ENCODE results near the gene ALKBH4. TPM values are rescaled to one million over a fixed set of nuclear protein-coding genes. Genes with fewer than 3 reads are reported as not detected.
A peak's percentile ranks its signal among the peaks of the same experiment; 100 is the strongest.

ALKBH4 gene
- total and polyA plus RNA-seq, 2 of the 4 experiments (the other 2 are of a cell fraction): 6.1 to 7.4 TPM

GRCh38 chr7:102453319-102453718 is 11.3 kb downstream of the ALKBH4 start:
- Histone ChIP-seq H4K20me1 (ENCODE audit: insufficient read depth, low read length) (peaks cover 12% of the 10 kb centered on the region), H3K79me1 (ENCODE audit: low read depth in 1 of 2, low read length in 2 of 2) (peaks cover 0 to 18% of the 10 kb centered on the region in 2 experiments; a peak in 1 of 4 replicates), H4K5ac (ENCODE audit: low read depth, low read length) (no peak overlapping the region), H3K14ac (replicated peaks; ENCODE audit: low read depth, low read length) (no peak overlapping the region), H3K27ac (ENCODE audit: insufficient read depth, low read length) (no peak overlapping the region), H4K91ac (ENCODE audit: insufficient read depth, low read depth, low read length) (no peak overlapping the region), H3K9me3 (ENCODE audit: control insufficient read depth, insufficient read depth, low read length) (no peaks in the 10 kb centered on the region), H3K36me3 (ENCODE audit: control insufficient read depth, insufficient read depth, low read length) (peaks cover 17% of the 10 kb centered on the region), H2AFZ (replicated peaks; ENCODE audit: low read length, poor library complexity) (no peak overlapping the region), H4K8ac (ENCODE audit: low read depth in 2 of 2, low read length in 2 of 2) (no peak overlapping the region), H2AK5ac (ENCODE audit: low read depth, low read length) (no peak overlapping the region), H3K4me1 (ENCODE audit: control insufficient read depth, insufficient read depth, low read length) (peaks cover 8% of the 10 kb centered on the region), H3K18ac (ENCODE audit: low read depth, low read length) (no peak overlapping the region), H3K9ac (ENCODE audit: low read depth, low read length) (no peak overlapping the region), H3K4me2 (ENCODE audit: low read depth, low read length) (no peak overlapping the region), H3K27me3 (ENCODE audit: control insufficient read depth, insufficient read depth, low read length) (no peaks in the 10 kb centered on the region), H3K4ac (ENCODE audit: low read depth, low read length) (no peak overlapping the region), H3K23ac (ENCODE audit: low read depth, low read length) (no peak overlapping the region), H2BK20ac (ENCODE audit: low read depth, low read length) (no peak overlapping the region), H3K9me1 (ENCODE audit: insufficient read depth, low read length) (no peaks in the 10 kb centered on the region; the same call in 1 of the 2 replicates), H2BK5ac (ENCODE audit: low read depth, low read length, poor library complexity, severe bottlenecking) (no peak overlapping the region), H3K4me3 (ENCODE audit: insufficient read depth, low read depth, low read length) (no peak overlapping the region), H2BK15ac (ENCODE audit: low read depth, low read length) (no peak overlapping the region), H2BK120ac (ENCODE audit: low read depth, low read length) (no peak overlapping the region), H3K56ac (ENCODE audit: extremely low read depth, insufficient read depth, low read length) (no peak overlapping the region), H2AK9ac (replicated peaks; ENCODE audit: low read depth, low read length, poor library complexity) (peak overlapping the region; percentile 37)
- ATAC-seq (ENCODE audit: low read depth): no peak
- BruUV-seq (replicated peaks): no TSS peak
- dilution Hi-C loops (cut with HindIII; ENCODE audit: low sequenced_read_pairs, unreplicated experiment): no loop called here
- in situ Hi-C loops (cut with MboI; ENCODE audit: low sequenced_read_pairs): no loop called here
- DNase-seq: no peak
- intact Hi-C loops (cut with micrococcal nuclease): no loop called here
- POLR2A ChIA-PET (ENCODE audit: unreplicated experiment): no interaction called here
- TF ChIP-seq FOS (IDR thresholded peaks at IDR 0.05; ENCODE audit: low read depth, low read length) (no peak), MAZ (IDR thresholded peaks at IDR 0.05; ENCODE audit: borderline replicate concordance, low read depth, low read length) (no peak), CEBPB (IDR thresholded peaks at IDR 0.05; ENCODE audit: low read depth, low read length) (no peak), MXI1 (IDR thresholded peaks at IDR 0.05; ENCODE audit: borderline replicate concordance, low read depth, low read length) (no peak), USF2 (IDR thresholded peaks at IDR 0.05; ENCODE audit: low read depth, low read length) (no peak), POLR2A (IDR thresholded peaks at IDR 0.05; ENCODE audit: low read depth, low read length) (no peak), ELK1 (IDR thresholded peaks at IDR 0.05; ENCODE audit: borderline replicate concordance, low read depth, low read length) (no peak), CTCF (conservative IDR thresholded peaks at IDR 0.05; ENCODE audit: low read depth, low read length) (no peak), RFX5 (IDR thresholded peaks at IDR 0.05; ENCODE audit: low read depth, low read length) (no peak), SMC3 (IDR thresholded peaks at IDR 0.05; ENCODE audit: low read depth, low read length) (no peak)
- WGBS, 2 experiments (ENCODE audit: extremely low coverage in 2 of 2, insufficient read length in 1 of 2): 96% methylated on average over 4 of the region's 7 CpGs; no CpG with 5 or more reads in 1 of the 2 experiments
- CTCF ChIA-PET: no interaction called here
